ENCODE results near the gene ELN. TPM values are rescaled to one million over a fixed set of nuclear protein-coding genes. Genes with fewer than 3 reads are reported as not detected.

ELN gene
- total and polyA plus RNA-seq, 9 of the 15 experiments (the other 6 are each of a cell fraction or from before 2014, with no cell fraction given) = 0.20 TPM; not detected in 8

GRCh38 chr7:74003621-74004020 is 24.4 kb upstream of the ELN start:
- Histone ChIP-seq H3K36me3 (ENCODE audit: control insufficient read depth, insufficient read depth, low read length) (no peaks in the 10 kb centered on the region), H3K27ac (ENCODE audit: extremely low read depth, low read depth, low read length) (no peak overlapping the region), H3K4me2 (ENCODE audit: insufficient read depth, low read length) (no peak overlapping the region), H3K4me3 (no peak overlapping the region), H2AFZ (ENCODE audit: low read depth, low read length) (no peak overlapping the region), H3K27me3 (ENCODE audit: control insufficient read depth in 2 of 2, insufficient read depth in 2 of 2, low read length in 2 of 2) (peaks cover 30 to 73% of the 10 kb centered on the region in 2 experiments; a peak in 4 of 5 replicates), H3K4me1 (replicated peaks in 1 of 2; ENCODE audit: control insufficient read depth in 2 of 2, insufficient read depth in 2 of 2, low read length in 2 of 2) (peaks cover 0 to 5% of the 10 kb centered on the region in 2 experiments; a peak in 1 of 5 replicates), H3K9ac (ENCODE audit: insufficient read depth in 1 of 2, low read depth in 2 of 2, low read length in 2 of 2) (no peak overlapping the region), H3K9me3 (replicated peaks; ENCODE audit: control insufficient read depth, insufficient read depth, low read depth, low read length) (no peaks in the 10 kb centered on the region), H3K9me1 (ENCODE audit: control insufficient read depth, insufficient read depth, low read length) (no peaks in the 10 kb centered on the region), H3K79me2 (ENCODE audit: control insufficient read depth, insufficient read depth, low read length) (no peaks in the 10 kb centered on the region), H4K20me1 (replicated peaks; ENCODE audit: control insufficient read depth, insufficient read depth, low read length) (peaks cover 8% of the 10 kb centered on the region; the same call in 1 of the 2 replicates)
- BruUV-seq (replicated peaks) = no TSS peak
- 27% methylated on average over 8 of the region's 8 CpGs for WGBS (ENCODE audit: insufficient coverage, low coverage, missing lambda C conversion rate)
- ChIA-PET CTCF (ENCODE audit: low intra/inter-chr PET ratio) (no interaction called here), POLR2A (no interaction called here)
- in situ Hi-C loops (cut with MboI) = no loop called here
- intact Hi-C loops (cut with micrococcal nuclease) = no loop called here
- DNase-seq (ENCODE audit: extremely low read depth in 1 of 4, low spot score in 3 of 4) (no peak), ATAC-seq (no peak; the same call in 2 of the 3 replicates), FAIRE-seq (no peak)
- TF ChIP-seq NFRKB (IDR thresholded peaks at IDR 0.05; ENCODE audit: low read depth) (no peak), CEBPG (CRISPR knock-in tag; IDR thresholded peaks at IDR 0.05) (no peak), CEBPG (tag; conservative IDR thresholded peaks at IDR 0.05 in 1 of 2, IDR thresholded peaks at IDR 0.05 in 1 of 2) (0 out of 4 replicates have a peak, but pooled peaks of 1 of the 2 experiments have one; percentile 25), MCM5 (IDR thresholded peaks at IDR 0.05; ENCODE audit: low read depth) (no peak), CBX5 (IDR thresholded peaks at IDR 0.05; ENCODE audit: borderline replicate concordance, low read depth) (no peak), ATF3 (IDR thresholded peaks at IDR 0.05) (peak; percentile 41; the same call in 1 of the 2 replicates), ATF3 (CRISPR knock-in tag; conservative IDR thresholded peaks at IDR 0.05) (no peak), CEBPZ (IDR thresholded peaks at IDR 0.05; ENCODE audit: borderline replicate concordance, low read depth, low read length) (no peak), RNF219 (CRISPR knock-in tag; IDR thresholded peaks at IDR 0.05) (no peak), MEF2D (tag; conservative IDR thresholded peaks at IDR 0.05; ENCODE audit: low read depth) (no peak), RBBP5 (IDR thresholded peaks at IDR 0.05; ENCODE audit: borderline replicate concordance, insufficient read depth, low read length, poor library complexity, severe bottlenecking) (no peak), ZNF134 (CRISPR knock-in tag; conservative IDR thresholded peaks at IDR 0.05) (no peak), NR2C2 (CRISPR knock-in tag; IDR thresholded peaks at IDR 0.05) (no peak), NR2C2 (tag; IDR thresholded peaks at IDR 0.05) (no peak)
